Activated CD4-positive, alpha-beta T cell treated with anti-CD3 and anti-CD28 coated beads, Interleukin-2, amount 10 ng/mL, durations not matched to agents 24 days and 14 days (primary cell): ENCODE measurements around the gene AZIN2. TPM values are rescaled to one million over a fixed set of nuclear protein-coding genes. Genes with fewer than 3 reads are reported as not detected.

ENCODE experiments used
- DNase-seq: peaks from one replicate; pipeline ENCODE4 v3.0.0; 2022
- H3K27ac Mint-ChIP-seq: one replicate; pipeline ENCODE4 v1.8.0; 2022; ENCODE audit warnings: mild to moderate bottlenecking, mixed read lengths
- H3K27me3 Mint-ChIP-seq: one replicate; pipeline ENCODE4 v1.8.0; 2022; ENCODE audit warnings: mixed read lengths
- H3K36me3 Mint-ChIP-seq: one replicate; pipeline ENCODE4 v1.8.0; 2022; ENCODE audit warnings: low read depth, mild to moderate bottlenecking, mixed read lengths
- H3K4me1 Mint-ChIP-seq: one replicate; pipeline ENCODE4 v1.8.0; 2021; ENCODE audit warnings: mixed read lengths
- H3K4me3 Mint-ChIP-seq: one replicate; pipeline ENCODE4 v1.8.0; 2022; ENCODE audit warnings: mild to moderate bottlenecking, moderate library complexity, mixed read lengths
- H3K9me3 Mint-ChIP-seq: one replicate; pipeline ENCODE4 v1.8.0; 2021; ENCODE audit warnings: mixed read lengths
- intact Hi-C: fragments of 100-400 bp; cut with micrococcal nuclease; formaldehyde crosslinking; loops from one replicate; pipeline ENCODE4 v1.15.1; 2023
- total RNA-seq: library from RNA; stranded (reverse); gene quantifications from 2 replicates; pipeline ENCODE4 v1.2.3, GENCODE V29; 2022

Gene AZIN2
- total RNA-seq, 1 donor from 2014 or later: 1.4 TPM

GRCh38 chr1:33165809-33166208 is 84.9 kb downstream of the AZIN2 start:
- DNase-seq: no peak
- Mint-ChIP-seq H3K4me1 (peaks cover 1% of the 10 kb centered on the region), H3K4me3 (no peak overlapping the region), H3K27me3 (no peaks in the 10 kb centered on the region), H3K27ac (no peak overlapping the region), H3K36me3 (peaks cover 8% of the 10 kb centered on the region), H3K9me3 (no peaks in the 10 kb centered on the region)
- intact Hi-C loops: no loop called here

GRCh38 chr1:33167650-33168447 is 86.9 kb downstream of the AZIN2 start:
- intact Hi-C loops: no loop called here
- Mint-ChIP-seq H3K27me3 (no peaks in the 10 kb centered on the region), H3K36me3 (peaks cover 10% of the 10 kb centered on the region), H3K9me3 (no peaks in the 10 kb centered on the region), H3K27ac (no peak overlapping the region), H3K4me3 (no peak overlapping the region), H3K4me1 (peaks cover 8% of the 10 kb centered on the region)
- DNase-seq: no peak

GRCh38 chr1:33168556-33169289 is 87.8 kb downstream of the AZIN2 start:
- intact Hi-C loops: no loop called here
- Mint-ChIP-seq H3K36me3 (peaks cover 10% of the 10 kb centered on the region), H3K9me3 (no peaks in the 10 kb centered on the region), H3K4me3 (no peak overlapping the region), H3K4me1 (peaks cover 8% of the 10 kb centered on the region), H3K27ac (no peak overlapping the region), H3K27me3 (no peaks in the 10 kb centered on the region)
- no peak for DNase-seq

- Mint-ChIP-seq H3K4me3 (no peak overlapping the region), H3K27me3 (no peaks in the 10 kb centered on the region), H3K9me3 (no peaks in the 10 kb centered on the region), H3K4me1 (peaks cover 8% of the 10 kb centered on the region), H3K36me3 (peaks cover 10% of the 10 kb centered on the region), H3K27ac (no peak overlapping the region)
- intact Hi-C loops: no loop called here
- DNase-seq: no peak
Observed at GRCh38 chr1:33169290-33170055, 88.5 kb downstream of the AZIN2 start.

Other genes with a start within 250 kb of the AZIN2 start
- gene FNDC5, start 210.2 kb upstream of the AZIN2 start, total RNA-seq: not detected in 2 replicates
- gene HPCA, start 194.7 kb upstream of the AZIN2 start, total RNA-seq: not detected in 2 replicates
- 0.89 and 1.4 TPM in 2 replicates for gene TMEM54, start 179.8 kb upstream of the AZIN2 start, total RNA-seq
- 44.5 and 46.8 TPM in 2 replicates for gene RNF19B, start 116.3 kb upstream of the AZIN2 start, total RNA-seq
- gene AK2, start 44.3 kb upstream of the AZIN2 start, total RNA-seq: 424 and 429 TPM in 2 replicates
- 3.1 and 3.2 TPM in 2 replicates for gene TRIM62, start 100.9 kb downstream of the AZIN2 start, total RNA-seq
- 12.9 and 13.3 TPM in 2 replicates for gene ZNF362, start 175.3 kb downstream of the AZIN2 start, total RNA-seq
- not detected in 2 replicates for gene A3GALT2, start 239.9 kb downstream of the AZIN2 start, total RNA-seq